Body of pancreas (tissue), 4 donors: ENCODE data around the gene TOB1. TPM values are rescaled to one million over a fixed set of nuclear protein-coding genes. Genes with fewer than 3 reads are reported as not detected.

Experiments
- ATAC-seq: fragments of 150-250 bp; one replicate; pipeline ENCODE4 v1.9.1; 2016
- DNase-seq, 4 donors: peaks; one replicate each; pipeline ENCODE4 v3.0.0-alpha.2; 2019
- H3K27ac ChIP-seq, 4 donors: fragments of 200-600 bp; sonication (generic); 1 replicate in 3 of 4; 2 replicates in 1 of 4; pipeline versions ENCODE4 v1.5.1 to v1.6.1; 2016 to 2019; ENCODE audit warnings: mild to moderate bottlenecking in 1 of 4, mixed read lengths in 1 of 4, moderate library complexity in 1 of 4
- H3K27me3 ChIP-seq, 2 donors: fragments of 200-600 bp; sonication (generic); one replicate each; pipeline ENCODE4 v1.6.0; 2016; ENCODE audit warnings: mild to moderate bottlenecking in 1 of 2
- H3K36me3 ChIP-seq, 2 donors: fragments of 200-600 bp; sonication (generic); replicated peaks in 1 of 2; 2 replicates each; pipeline ENCODE4 v1.5.1; 2016; ENCODE audit warnings: low read depth in 2 of 2; ENCODE audit not compliant: insufficient read depth in 1 of 2
- H3K4me1 ChIP-seq: fragments of 200-600 bp; sonication (generic); one replicate; pipeline ENCODE4 v1.6.0; 2016
- H3K4me3 ChIP-seq, 2 donors: fragments of 200-600 bp; sonication (generic); 1 replicate in 1 of 2; 2 replicates in 1 of 2; pipeline ENCODE4 v1.5.1; 2016 to 2019
- H3K9me3 ChIP-seq, 3 donors: fragments of 200-600 bp; sonication (generic); 1 replicate in 2 of 3; 2 replicates in 1 of 3; pipeline ENCODE4 v1.5.1; 2016
- POLR2A ChIP-seq, 3 donors: fragments of 450-650 bp; IDR thresholded peaks; one replicate each; pipeline ENCODE4 v1.6.1; 2016; ENCODE audit warnings: antibody characterized with exemption in 3 of 3, mild to moderate bottlenecking in 2 of 3
- WGBS, 2 donors: methylation state at CpG; one replicate each; pipeline ENCODE4 v1.1.5; 2017; 5-methylcytosine and 5-hydroxymethylcytosine counted together
- intact Hi-C: fragments of 100-400 bp; cut with DNase I; formaldehyde crosslinking; loops from one replicate; pipeline ENCODE4 v1.15.1; 2023
- total RNA-seq, 2 donors: library from RNA; depleted of rRNA; stranded (reverse); fragments of >200 nt; gene quantifications; one replicate each; pipeline ENCODE4 v1.1.0, GENCODE V29; 2016
- TF ChIP-seq, protein P1 (sequence below), 7 experiments: fragments of 450-650 bp in 4 of 7; fragments of 200-600 bp in 3 of 7; sonication (generic) in 3 of 7; IDR thresholded peaks; one replicate each; pipeline ENCODE4 v1.5.1; 2016 to 2019; ENCODE audit warnings: antibody characterized with exemption in 7 of 7

TOB1 gene
- total RNA-seq, 2 donors from 2014 or later: 36.8 to 46.1 TPM

DNA sequence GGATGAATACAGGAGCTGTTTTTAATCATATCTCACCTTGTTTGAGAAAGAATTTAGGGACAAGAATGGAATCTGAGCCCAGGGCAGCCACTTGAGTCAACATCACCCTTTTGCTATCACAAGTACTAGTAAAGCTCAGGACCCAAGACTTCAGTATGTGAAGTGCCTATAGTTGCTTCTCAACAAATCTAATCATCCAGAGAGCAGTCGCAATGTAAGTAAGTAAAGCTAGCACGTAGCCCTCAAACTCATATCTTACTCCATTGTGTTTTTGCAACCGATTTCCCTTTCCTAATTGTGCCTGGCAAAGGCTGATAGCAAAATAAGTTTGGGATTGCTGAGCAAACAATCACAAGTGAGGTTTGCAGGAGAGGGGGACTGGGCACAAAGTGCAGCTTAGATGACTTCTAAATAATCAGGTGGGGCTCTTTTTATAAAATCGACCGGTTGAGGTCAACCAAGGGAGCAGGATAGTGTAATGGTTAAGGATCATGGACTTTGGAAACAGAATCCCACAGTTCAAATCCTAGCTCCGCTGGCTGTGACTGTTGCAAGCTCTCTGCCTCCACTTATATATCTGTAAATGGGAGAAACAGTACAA is 13.0 kb downstream of the TOB1 start:
- Histone ChIP-seq H3K4me3 (no peak overlapping the region), H3K9me3 (no peaks in the 10 kb centered on the region), H3K27ac (peak overlapping the region in 3 of 4 donors; percentile 60 to 85 (median 76)), H3K27me3 (no peaks in the 10 kb centered on the region), H3K4me1 (peaks cover 48% of the 10 kb centered on the region), H3K36me3 (no peaks in the 10 kb centered on the region)
- no peak for TF ChIP-seq POLR2A (IDR thresholded peaks at IDR 0.05)
- TF ChIP-seq, protein P1, sequence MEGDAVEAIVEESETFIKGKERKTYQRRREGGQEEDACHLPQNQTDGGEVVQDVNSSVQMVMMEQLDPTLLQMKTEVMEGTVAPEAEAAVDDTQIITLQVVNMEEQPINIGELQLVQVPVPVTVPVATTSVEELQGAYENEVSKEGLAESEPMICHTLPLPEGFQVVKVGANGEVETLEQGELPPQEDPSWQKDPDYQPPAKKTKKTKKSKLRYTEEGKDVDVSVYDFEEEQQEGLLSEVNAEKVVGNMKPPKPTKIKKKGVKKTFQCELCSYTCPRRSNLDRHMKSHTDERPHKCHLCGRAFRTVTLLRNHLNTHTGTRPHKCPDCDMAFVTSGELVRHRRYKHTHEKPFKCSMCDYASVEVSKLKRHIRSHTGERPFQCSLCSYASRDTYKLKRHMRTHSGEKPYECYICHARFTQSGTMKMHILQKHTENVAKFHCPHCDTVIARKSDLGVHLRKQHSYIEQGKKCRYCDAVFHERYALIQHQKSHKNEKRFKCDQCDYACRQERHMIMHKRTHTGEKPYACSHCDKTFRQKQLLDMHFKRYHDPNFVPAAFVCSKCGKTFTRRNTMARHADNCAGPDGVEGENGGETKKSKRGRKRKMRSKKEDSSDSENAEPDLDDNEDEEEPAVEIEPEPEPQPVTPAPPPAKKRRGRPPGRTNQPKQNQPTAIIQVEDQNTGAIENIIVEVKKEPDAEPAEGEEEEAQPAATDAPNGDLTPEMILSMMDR (IDR thresholded peaks at IDR 0.05): no peak
- DNase-seq: no peak
- intact Hi-C loops: loop anchor here (5.0 kb wide), 1 partner anchor 99 kb away; no protein-coding TSS in a partner anchor
- ATAC-seq: no peak
- WGBS, 2 donors: 35 to 38% methylated on average over 6 of the region's 6 CpGs

DNA sequence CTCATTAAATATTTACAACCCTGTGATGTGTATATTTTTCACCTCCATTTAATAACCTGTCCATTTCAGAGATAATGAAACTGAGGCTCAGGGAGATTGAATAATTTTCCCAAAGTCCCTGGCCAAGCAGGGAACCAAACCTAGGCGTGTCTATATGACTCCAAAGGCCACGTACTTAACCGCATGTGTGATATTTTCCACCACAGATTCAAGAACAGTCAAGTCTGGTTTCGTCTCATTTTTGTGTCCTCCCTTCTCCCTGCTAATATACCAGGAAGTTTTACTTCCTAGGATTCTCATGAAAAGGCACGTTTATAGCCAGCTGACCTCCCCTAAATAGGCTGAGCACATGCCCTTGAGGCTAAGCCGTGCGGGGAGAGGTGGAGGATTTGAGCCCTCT is 15.5 kb downstream of the TOB1 start:
- no peak for TF ChIP-seq POLR2A (IDR thresholded peaks at IDR 0.05)
- TF ChIP-seq, protein P1 (IDR thresholded peaks at IDR 0.05): no peak
- WGBS, 2 donors: 73 to 80% methylated on average over 7 of the region's 7 CpGs
- Histone ChIP-seq H3K36me3 (no peaks in the 10 kb centered on the region), H3K27me3 (no peaks in the 10 kb centered on the region), H3K4me3 (no peak overlapping the region), H3K4me1 (peaks cover 33% of the 10 kb centered on the region), H3K27ac (no peak overlapping the region), H3K9me3 (no peaks in the 10 kb centered on the region)
- no peak for ATAC-seq
- DNase-seq: no peak
- intact Hi-C loops: loop anchor here (5.0 kb wide), 1 partner anchor 102 kb away; no protein-coding TSS in a partner anchor

DNA sequence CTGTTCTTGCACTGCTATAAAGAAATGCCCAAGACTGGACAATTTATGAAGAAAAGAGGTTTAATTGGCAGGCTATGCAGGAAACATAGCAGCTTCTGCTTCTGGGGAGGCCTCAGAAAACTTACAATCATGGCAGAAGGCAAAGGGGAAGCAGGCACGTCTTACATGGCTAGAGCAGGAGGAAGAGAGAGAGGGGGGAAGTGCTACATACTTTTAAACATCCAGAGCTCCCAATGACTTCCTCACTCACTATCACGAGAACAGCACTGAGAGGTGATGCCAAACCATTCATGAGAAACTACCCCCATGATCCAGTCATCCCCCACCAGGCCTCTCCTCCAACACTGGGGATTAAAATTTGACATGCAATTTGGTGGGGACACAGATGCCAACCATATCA is 17.4 kb downstream of the TOB1 start:
- intact Hi-C loops: loop anchor here (10.0 kb wide), 1 partner anchor 294 kb away; no protein-coding TSS in a partner anchor
- no peak for ATAC-seq
- Histone ChIP-seq H3K4me3 (no peak overlapping the region), H3K27me3 (no peaks in the 10 kb centered on the region), H3K9me3 (no peaks in the 10 kb centered on the region), H3K36me3 (no peaks in the 10 kb centered on the region), H3K4me1 (peaks cover 18% of the 10 kb centered on the region), H3K27ac (no peak overlapping the region)
- WGBS, 2 donors: 60 to 74% methylated on average over 2 of the region's 2 CpGs
- DNase-seq: no peak
- no peak for TF ChIP-seq POLR2A (IDR thresholded peaks at IDR 0.05)
- TF ChIP-seq, protein P1 (IDR thresholded peaks at IDR 0.05): no peak

DNA sequence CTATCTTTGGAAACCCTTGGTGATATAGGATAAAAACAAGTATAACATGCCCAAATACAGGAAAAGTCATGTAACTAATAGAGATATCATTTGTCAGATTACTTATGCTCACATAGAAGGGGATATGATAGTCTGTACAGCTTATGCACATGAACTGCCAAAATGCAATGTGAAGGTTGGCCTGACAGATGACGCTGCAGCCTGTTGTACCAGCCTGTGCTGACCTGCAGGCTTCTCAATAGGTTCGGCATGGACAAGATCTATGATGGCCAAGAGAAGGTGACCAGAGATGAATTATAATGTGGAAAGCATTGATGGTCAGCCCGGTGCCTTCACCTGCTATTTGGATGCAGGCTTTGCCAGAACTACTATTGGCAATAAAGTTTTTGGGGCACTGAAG is 18.1 kb downstream of the TOB1 start:
- no peaks in the 10 kb centered on the region for H3K27me3 ChIP-seq
- TF ChIP-seq POLR2A (IDR thresholded peaks at IDR 0.05): no peak
- TF ChIP-seq, protein P1 (IDR thresholded peaks at IDR 0.05): peak in 1 of 7 experiments; percentile 14
- ATAC-seq (no peak), DNase-seq (no peak)
- H3K4me1 ChIP-seq: peaks cover 12% of the 10 kb centered on the region
- no peaks in the 10 kb centered on the region for H3K36me3 ChIP-seq
- 74 to 85% methylated on average over 3 of the region's 3 CpGs for WGBS, 2 donors
- intact Hi-C loops: loop anchor here (10.0 kb wide), 1 partner anchor 293 kb away; no protein-coding TSS in a partner anchor
- H3K4me3 ChIP-seq: no peak overlapping the region
- no peak overlapping the region for H3K27ac ChIP-seq
- no peaks in the 10 kb centered on the region for H3K9me3 ChIP-seq

DNA sequence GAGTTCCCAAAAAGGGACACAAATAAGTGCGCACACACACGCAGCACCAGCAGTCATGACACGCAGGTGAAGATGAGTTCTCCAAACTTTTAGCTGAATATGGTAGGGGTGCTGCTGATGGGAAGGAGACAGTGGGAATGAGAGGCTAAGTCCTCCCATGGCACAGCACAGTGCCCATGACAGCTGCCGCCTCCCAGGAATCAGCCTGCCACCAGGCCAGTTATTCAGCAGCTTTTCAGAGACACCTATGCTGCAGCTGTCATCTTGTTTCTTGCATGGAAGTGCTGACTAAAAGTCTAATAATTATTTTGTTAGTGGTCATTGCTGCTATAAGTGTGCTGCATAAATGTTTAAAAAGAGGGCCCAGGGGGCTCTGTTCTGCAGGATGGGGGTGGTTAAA is 18.6 kb downstream of the TOB1 start:
- Histone ChIP-seq H3K4me1 (peaks cover 7% of the 10 kb centered on the region), H3K9me3 (no peaks in the 10 kb centered on the region)

More for the DNA sequence above, 18.6 kb downstream of the TOB1 start:
- no peak for DNase-seq
- no peak overlapping the region for H3K4me3 ChIP-seq
- intact Hi-C loops: loop anchor here (10.0 kb wide), 1 partner anchor 293 kb away; no protein-coding TSS in a partner anchor
- H3K36me3 ChIP-seq: no peaks in the 10 kb centered on the region
- H3K27ac ChIP-seq: no peak overlapping the region
- no peak for ATAC-seq
- H3K27me3 ChIP-seq: no peaks in the 10 kb centered on the region
- 89 to 99% methylated on average over 4 of the region's 4 CpGs for WGBS, 2 donors
- no peak for TF ChIP-seq POLR2A (IDR thresholded peaks at IDR 0.05)
- TF ChIP-seq, protein P1 (IDR thresholded peaks at IDR 0.05): no peak
